SK-N-SH (cell line): ENCODE results near the gene TCN2. TPM values are rescaled to one million over a fixed set of nuclear protein-coding genes. Genes with fewer than 3 reads are reported as not detected.

Experiments
- polyA plus RNA-seq, 3 experiments: library from polyadenylated mRNA; depleted of rRNA; stranded (reverse); fragments of >200 nt; gene quantifications; 2 replicates each; pipeline ENCODE4 v1.2.3, GENCODE V29; 2012

The TCN2 gene
- polyA plus RNA-seq, 1 of the 3 experiments (the other 2 are of a cell fraction), result 4.1 TPM

Other genes starting within 250 kb of the TCN2 start
- gene RNF215, start 219.8 kb upstream of the TCN2 start, polyA plus RNA-seq (2012; rRNA removed), result 28.6 and 37.2 TPM in 2 replicates
- 14.0 and 16.1 TPM in 2 replicates for gene SEC14L2, start 210.2 kb upstream of the TCN2 start, polyA plus RNA-seq (2012; rRNA removed)
- gene MTFP1, start 181.4 kb upstream of the TCN2 start, polyA plus RNA-seq (2012; rRNA removed), result 11.9 and 18.9 TPM in 2 replicates
- not detected in 2 replicates for gene SEC14L3, start 135.2 kb upstream of the TCN2 start, polyA plus RNA-seq (2012; rRNA removed)
- gene SEC14L4, start 101.5 kb upstream of the TCN2 start, polyA plus RNA-seq (2012; rRNA removed), result not detected in 2 replicates
- gene SEC14L6, start 60.4 kb upstream of the TCN2 start, polyA plus RNA-seq (2012; rRNA removed), result not detected in 2 replicates
- 0.08 TPM in 1 of 2 replicates, not detected in the other for gene GAL3ST1, start 32.5 kb upstream of the TCN2 start, polyA plus RNA-seq (2012; rRNA removed)
- 109 and 119 TPM in 2 replicates for gene PES1, start 15.3 kb upstream of the TCN2 start, polyA plus RNA-seq (2012; rRNA removed)
- gene SLC35E4, start 28.6 kb downstream of the TCN2 start, polyA plus RNA-seq (2012; rRNA removed), result 2.8 and 2.9 TPM in 2 replicates
- 11.7 and 13.9 TPM in 2 replicates for gene DUSP18, start 60.7 kb downstream of the TCN2 start, polyA plus RNA-seq (2012; rRNA removed)
- 2.6 and 3.1 TPM in 2 replicates for gene OSBP2, start 87.7 kb downstream of the TCN2 start, polyA plus RNA-seq (2012; rRNA removed)